Panc1 (cell line): Measurements from ENCODE around the gene ZNF169. TPM values are rescaled to one million over a fixed set of nuclear protein-coding genes. Genes with fewer than 3 reads are reported as not detected.
"Not testable (repeated sequence)": the region's sequence is repeated elsewhere in the genome, so short reads cannot be mapped to it uniquely, and the experiment has no call there.

ENCODE experiments used
- ATAC-seq: fragments of 200-7000 bp; cut with Tn5 transposase; 2 replicates; pipeline ENCODE4 v1.9.1; 2020; ENCODE audit warnings: mild to moderate bottlenecking, moderate library complexity
- BruUV-seq: library from RNA; stranded (reverse); fragments of 400-500 nt; replicated peaks from 2 replicates; lab custom pipeline; 2021; lab: Mats Ljungman, UMichigan
- CTCF ChIA-PET: fragments of 300-600 bp; sonication (Branson Sonifier 250); formaldehyde crosslinking; loops from one replicate; lab custom pipeline; 2022; ENCODE audit warnings: antibody characterized with exemption; lab: Charles Lee
- POLR2A ChIA-PET: fragments of 300-600 bp; sonication (Branson Sonifier 250); formaldehyde crosslinking; loops from one replicate; lab custom pipeline; 2022; ENCODE audit warnings: antibody characterized with exemption; lab: Charles Lee
- DNase-seq: peaks from one replicate; pipeline ENCODE4 v3.0.0-alpha.2; 2010; ENCODE audit warnings: low read depth, low spot score
- H3K27ac ChIP-seq: 2 replicates; pipeline ENCODE4 v1.5.1; 2011; ENCODE audit warnings: mild to moderate bottlenecking, low read length, inconsistent platforms
- H3K27me3 ChIP-seq: fragments of 200-500 bp; sonication (Bioruptor generic); 2 replicates; pipeline ENCODE4 v1.6.0; 2014; ENCODE audit warnings: low read length, inconsistent platforms; ENCODE audit not compliant: control insufficient read depth, insufficient read depth
- H3K36me3 ChIP-seq: fragments of 200-500 bp; sonication (Bioruptor generic); 2 replicates; pipeline ENCODE4 v1.5.1; 2014; ENCODE audit warnings: inconsistent platforms, mild to moderate bottlenecking, low read length, moderate library complexity; ENCODE audit not compliant: control insufficient read depth, insufficient read depth
- H3K4me1 ChIP-seq: 2 replicates; pipeline ENCODE4 v1.5.1; 2011; ENCODE audit warnings: inconsistent platforms, mild to moderate bottlenecking, low read length, moderate library complexity; ENCODE audit not compliant: control insufficient read depth, insufficient read depth
- H3K4me3 ChIP-seq, 2 experiments: 2 replicates each; pipeline ENCODE4 v1.5.1; 2011 to 2012; ENCODE audit warnings: low read depth in 2 of 2, low read length in 2 of 2, mild to moderate bottlenecking in 2 of 2, inconsistent platforms in 1 of 2, moderate library complexity in 1 of 2
- H3K9me3 ChIP-seq: fragments of 200-500 bp; sonication (Bioruptor generic); 2 replicates; pipeline ENCODE4 v1.5.1; 2014; ENCODE audit warnings: low read depth, mild to moderate bottlenecking, inconsistent platforms, low read length, moderate library complexity; ENCODE audit not compliant: control insufficient read depth, insufficient read depth
- CTCF ChIP-seq: fragments of 450-650 bp; IDR thresholded peaks from 2 replicates; pipeline ENCODE4 v1.5.1; 2017; ENCODE audit warnings: mild to moderate bottlenecking
- POLR2AphosphoS5 ChIP-seq: IDR thresholded peaks from 2 replicates; pipeline ENCODE4 v1.6.1; 2012; ENCODE audit warnings: mild to moderate bottlenecking, low read depth, low read length, moderate library complexity
- REST ChIP-seq, 2 experiments: IDR thresholded peaks; 2 replicates each; pipeline ENCODE4 v1.6.1; 2011 to 2012; ENCODE audit warnings: low read depth in 2 of 2, control low read depth in 1 of 2, low read length in 1 of 2, mild to moderate bottlenecking in 1 of 2, moderate library complexity in 1 of 2; ENCODE audit not compliant: insufficient read depth in 1 of 2
- SIN3A ChIP-seq: IDR thresholded peaks from 2 replicates; pipeline ENCODE4 v1.6.1; 2012; ENCODE audit warnings: low read depth, mild to moderate bottlenecking, low read length, moderate library complexity, borderline replicate concordance; ENCODE audit not compliant: insufficient read depth
- TCF7L2 ChIP-seq: IDR thresholded peaks from 2 replicates; pipeline ENCODE4 v1.6.1; 2011; ENCODE audit warnings: mild to moderate bottlenecking, low read depth, low read length, inconsistent platforms
- in situ Hi-C: cut with HindIII; loops from 2 replicates; pipeline ENCODE4 v1.10.0; 2016; ENCODE audit warnings: low sequenced_read_pairs, low pct_unique_long_range_greater_than_20kb
- intact Hi-C: fragments of 100-400 bp; cut with micrococcal nuclease; formaldehyde crosslinking; loops from one replicate; pipeline ENCODE4 v1.10.0; 2022; ENCODE audit not compliant: unreplicated experiment
- total RNA-seq: library from RNA; stranded (reverse); gene quantifications from one replicate; pipeline ENCODE4 v1.2.1, GENCODE V29; 2021; ENCODE audit not compliant: unreplicated experiment

Gene ZNF169
- total RNA-seq, 1 experiment from 2014 or later = 3.1 TPM

GRCh38 chr9:94228616-94229015 lies 30.5 kb upstream of the ZNF169 start:
- ATAC-seq = no peak
- no peaks in the 10 kb centered on the region for H3K27me3 ChIP-seq
- TF ChIP-seq CTCF = no peak
- TF ChIP-seq SIN3A = no peak
- no peak for TF ChIP-seq POLR2AphosphoS5
- TF ChIP-seq TCF7L2 = no peak
- TF ChIP-seq REST (IDR thresholded peaks at IDR 0.05; ENCODE audit: insufficient read depth in 1 of 2, low read depth in 2 of 2, low read length in 1 of 2) = no peak
- DNase-seq = no peak
- H3K36me3 ChIP-seq = no peaks in the 10 kb centered on the region
- no TSS peak for BruUV-seq
- in situ Hi-C loops = no loop called here
- POLR2A ChIA-PET = interaction anchor here (0.6 kb wide), 1 partner anchor 1561 kb away, joined by 3 read pairs; no protein-coding TSS in a partner anchor
- no peak overlapping the region for H3K27ac ChIP-seq
- intact Hi-C loops = no loop called here
- CTCF ChIA-PET = no interaction called here
- peaks cover 5% of the 10 kb centered on the region; the same call in 1 of the 2 replicates for H3K9me3 ChIP-seq
- H3K4me1 ChIP-seq = no peaks in the 10 kb centered on the region
- H3K4me3 ChIP-seq = no peak overlapping the region

- in situ Hi-C loops = no loop called here
- ChIA-PET POLR2A (no interaction called here), CTCF (no interaction called here)
- BruUV-seq = no TSS peak
- Histone ChIP-seq H3K27ac (no peak overlapping the region), H3K27me3 (no peaks in the 10 kb centered on the region), H3K4me3 (no peak overlapping the region), H3K36me3 (no peaks in the 10 kb centered on the region), H3K9me3 (peaks cover 5% of the 10 kb centered on the region; the same call in 1 of the 2 replicates), H3K4me1 (no peaks in the 10 kb centered on the region)
- ATAC-seq (no peak), DNase-seq (no peak)
- TF ChIP-seq TCF7L2 = no peak
- TF ChIP-seq SIN3A = no peak
- no peak for TF ChIP-seq CTCF
- TF ChIP-seq POLR2AphosphoS5 = no peak
- no peak for TF ChIP-seq REST (IDR thresholded peaks at IDR 0.05; ENCODE audit: insufficient read depth in 1 of 2, low read depth in 2 of 2, low read length in 1 of 2)
- intact Hi-C loops = no loop called here
Measured at GRCh38 chr9:94232428-94232827, 26.7 kb upstream of the ZNF169 start.

GRCh38 chr9:94241098-94241497 lies 18.0 kb upstream of the ZNF169 start:
- H3K9me3 ChIP-seq, H3K4me1 ChIP-seq, DNase-seq, H3K27ac ChIP-seq, in situ Hi-C loops, intact Hi-C loops, POLR2A ChIA-PET, H3K27me3 ChIP-seq, BruUV-seq, H3K36me3 ChIP-seq, CTCF ChIA-PET, ATAC-seq, H3K4me3 ChIP-seq: not testable (repeated sequence)
